GM18526 (cell line): ENCODE results near the gene AUTS2.

Experiments used
- POLR2A ChIP-seq: IDR thresholded peaks from 3 replicates; pipeline ENCODE4 v1.6.1; 2011; ENCODE audit not compliant: insufficient read length; ENCODE audit errors: extremely low read depth

Gene AUTS2

GRCh38 chr7:70580161-70580560 is 981.9 kb downstream of the AUTS2 start:
- TF ChIP-seq POLR2A = no peak

DNA sequence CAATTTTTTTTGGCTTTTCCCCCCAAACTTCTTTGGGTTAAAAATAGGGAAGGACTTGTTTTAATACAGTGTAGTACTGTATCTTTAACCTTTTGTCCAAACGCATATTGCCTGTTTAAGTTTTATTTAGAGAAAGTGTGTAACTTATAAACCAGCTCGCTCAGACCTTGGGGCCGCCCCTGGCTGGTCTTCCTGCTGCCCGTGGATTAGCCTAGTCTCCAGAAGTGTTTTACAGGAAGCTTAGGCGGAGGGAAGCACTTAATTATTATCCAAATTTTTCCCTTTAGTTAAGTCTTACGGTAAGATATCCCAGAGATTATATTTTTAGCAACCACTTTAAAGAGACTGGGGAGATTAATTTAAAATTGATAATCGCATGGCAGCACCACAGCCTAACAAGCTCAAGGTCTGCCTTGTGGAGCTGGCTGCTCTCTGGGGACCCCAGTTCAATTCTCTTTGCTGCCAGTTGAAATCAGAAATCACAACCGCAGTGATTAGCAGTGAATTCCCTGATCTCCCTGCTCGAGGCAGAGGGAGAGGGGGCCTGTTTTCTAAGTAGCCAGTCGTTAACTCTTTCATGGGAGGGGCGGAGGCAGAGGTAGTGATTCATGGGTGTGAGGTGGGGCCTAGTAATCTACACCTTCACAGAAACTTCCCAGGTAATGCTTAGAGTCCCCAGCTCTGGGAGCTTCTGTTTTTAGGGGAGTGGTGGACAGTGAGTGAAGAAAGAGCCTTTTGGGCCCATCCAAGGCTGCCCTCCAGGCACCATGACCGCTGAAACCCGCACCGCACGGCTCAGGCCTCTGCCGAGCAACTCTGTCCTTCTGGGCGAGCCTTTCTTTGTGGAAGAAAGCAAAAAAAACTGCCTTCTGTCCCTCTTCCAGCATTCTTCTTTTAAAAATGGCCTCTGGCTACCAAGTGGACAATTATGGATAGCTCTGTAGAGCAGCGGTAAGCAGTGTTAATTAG is 984.9 kb downstream of the AUTS2 start:
- TF ChIP-seq POLR2A = no peak

GRCh38 chr7:70583965-70584883 is 985.9 kb downstream of the AUTS2 start:
- no peak for TF ChIP-seq POLR2A

- TF ChIP-seq POLR2A = no peak
These were observed 986.8 kb downstream of the AUTS2 start for GRCh38 chr7:70585071-70585470.

GRCh38 chr7:70586822-70587221 is 988.5 kb downstream of the AUTS2 start:
- TF ChIP-seq POLR2A = no peak

GRCh38 chr7:70587739-70588138 is 989.5 kb downstream of the AUTS2 start:
- no peak for TF ChIP-seq POLR2A

- no peak for TF ChIP-seq POLR2A
These were observed 990.1 kb downstream of the AUTS2 start for GRCh38 chr7:70588191-70588921.

DNA sequence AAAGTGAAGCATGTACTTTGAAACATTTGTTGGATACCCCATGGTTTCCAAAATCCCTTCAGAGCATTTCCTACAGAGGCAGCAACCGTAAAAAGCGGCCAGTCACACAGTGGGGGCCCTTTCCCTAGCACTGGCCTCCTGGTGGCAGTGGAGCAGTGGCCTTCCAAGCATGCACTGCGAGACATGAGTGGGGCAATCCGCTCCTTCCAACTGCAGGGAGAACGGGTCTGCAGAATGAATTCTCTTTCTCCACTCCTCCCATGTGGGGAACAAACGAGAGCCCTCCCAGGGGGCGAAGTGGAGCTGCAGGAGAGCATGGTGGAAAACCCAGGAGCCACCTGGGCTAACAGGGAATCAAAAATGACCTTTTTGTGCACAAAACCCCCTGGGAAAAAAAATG is 990.7 kb downstream of the AUTS2 start:
- TF ChIP-seq POLR2A = no peak

GRCh38 chr7:70589590-70589989 is 991.3 kb downstream of the AUTS2 start:
- TF ChIP-seq POLR2A = no peak

DNA sequence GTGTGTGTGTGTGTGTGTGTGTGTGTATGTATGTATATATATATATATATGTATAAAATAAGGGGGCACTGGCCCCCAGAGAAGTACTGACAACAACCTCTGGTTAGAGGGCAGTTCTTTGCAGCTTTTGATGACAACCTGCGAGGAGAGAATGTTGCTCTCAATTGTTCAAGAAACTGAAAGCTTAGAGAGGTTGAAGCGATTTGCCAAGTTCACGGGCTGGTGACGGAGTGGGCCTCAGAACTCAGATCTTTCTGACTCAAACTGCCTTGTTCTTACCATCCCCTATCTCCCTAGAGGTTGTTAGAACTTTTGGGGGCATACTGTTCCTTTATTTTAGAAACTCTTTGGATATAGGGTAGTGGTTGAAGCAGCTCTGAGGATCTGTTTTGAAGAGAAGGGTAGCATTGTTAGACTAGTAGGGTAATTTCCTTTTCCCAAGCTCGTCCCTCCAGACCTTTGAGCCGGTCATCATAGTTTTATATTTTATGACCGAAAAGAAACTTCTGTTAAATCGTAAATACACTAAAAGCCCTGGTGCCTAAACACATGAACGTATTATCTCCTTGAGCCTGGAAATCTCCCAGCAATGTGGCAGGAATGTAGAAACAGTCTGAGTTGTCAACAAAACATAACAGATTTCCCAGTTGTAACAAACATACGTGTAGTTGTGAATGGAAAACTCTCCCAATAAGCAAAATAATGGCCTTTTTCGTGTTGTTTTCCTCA is 992.0 kb downstream of the AUTS2 start:
- TF ChIP-seq POLR2A = no peak

DNA sequence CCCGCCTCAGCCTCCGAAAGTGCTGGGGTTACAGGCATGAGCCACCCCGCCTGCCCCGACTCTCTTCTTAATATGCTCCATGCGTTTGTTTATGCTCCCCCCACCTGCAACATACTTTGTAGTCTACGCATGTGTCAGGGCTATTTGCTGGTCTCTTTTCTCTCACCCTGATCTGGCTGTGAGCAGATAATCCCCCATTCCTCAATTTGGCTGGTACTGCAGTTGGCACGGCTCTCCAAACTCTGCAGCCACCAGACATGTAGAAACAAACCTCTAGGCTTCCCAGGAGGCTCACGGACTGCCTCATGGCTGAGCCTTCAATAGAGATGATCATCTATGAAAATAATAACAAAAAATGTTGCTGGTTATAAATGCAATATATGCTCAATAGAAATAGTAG is 993.4 kb downstream of the AUTS2 start:
- no peak for TF ChIP-seq POLR2A

GRCh38 chr7:70592171-70592570 is 993.9 kb downstream of the AUTS2 start:
- TF ChIP-seq POLR2A = no peak

- TF ChIP-seq POLR2A = no peak
These were observed 995.9 kb downstream of the AUTS2 start for GRCh38 chr7:70594170-70594569.

GRCh38 chr7:70595370-70595754 is 997.1 kb downstream of the AUTS2 start:
- no peak for TF ChIP-seq POLR2A

DNA sequence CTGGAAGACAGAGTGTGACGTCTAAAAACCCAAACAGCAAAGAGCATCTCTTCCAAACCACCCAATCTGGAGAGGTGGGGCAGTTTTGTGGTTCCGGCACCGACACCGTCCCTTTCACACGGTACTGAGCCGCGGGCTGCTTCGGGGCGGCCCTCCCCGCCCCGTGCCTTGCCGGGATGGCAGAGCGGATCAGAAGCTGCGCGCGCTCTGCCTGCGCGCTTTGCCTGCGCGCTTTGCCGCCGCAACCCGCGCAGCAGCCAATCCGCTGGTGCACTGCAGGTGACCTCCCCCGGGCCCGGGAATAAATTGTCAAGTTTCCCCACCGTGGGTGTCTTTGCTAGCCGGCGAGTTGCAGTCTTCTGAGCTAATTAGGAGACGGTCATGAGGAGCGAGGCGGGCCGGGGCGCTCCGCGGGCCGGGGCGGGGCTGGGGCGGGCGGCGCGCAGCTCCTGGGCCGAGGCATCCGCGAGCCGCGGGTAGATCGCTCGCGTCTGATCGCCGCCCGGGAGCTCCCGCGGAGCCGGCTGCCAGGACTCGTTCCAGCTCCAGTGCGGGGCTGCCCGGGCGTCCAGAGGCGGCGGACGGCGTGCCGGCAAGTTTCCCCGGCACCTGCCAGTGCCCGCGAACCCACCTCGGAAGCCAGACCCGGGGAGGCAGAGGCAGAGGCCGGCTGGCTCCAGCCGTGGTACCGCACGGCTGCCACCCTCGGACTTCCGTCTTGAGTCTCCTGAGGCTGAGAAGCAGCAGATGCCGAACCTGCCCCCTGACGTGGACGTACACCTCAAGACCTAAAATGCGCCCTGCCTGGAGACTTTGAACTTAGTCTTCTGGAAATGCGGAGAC is 997.7 kb downstream of the AUTS2 start:
- TF ChIP-seq POLR2A = no peak
